Body of pancreas (tissue), 4 donors: ENCODE results near the gene TOP3A. TPM values are rescaled to one million over a fixed set of nuclear protein-coding genes. Genes with fewer than 3 reads are reported as not detected.

Experiments used
- ATAC-seq: fragments of 150-250 bp; one replicate; pipeline ENCODE4 v1.9.1; 2016
- DNase-seq, 4 donors: peaks; one replicate each; pipeline ENCODE4 v3.0.0-alpha.2; 2019
- H3K27ac ChIP-seq, 4 donors: fragments of 200-600 bp; sonication (generic); 1 replicate in 3 of 4; 2 replicates in 1 of 4; pipeline versions ENCODE4 v1.5.1 to v1.6.1; 2016 to 2019; ENCODE audit warnings: mild to moderate bottlenecking in 1 of 4, mixed read lengths in 1 of 4, moderate library complexity in 1 of 4
- H3K27me3 ChIP-seq, 2 donors: fragments of 200-600 bp; sonication (generic); one replicate each; pipeline ENCODE4 v1.6.0; 2016; ENCODE audit warnings: mild to moderate bottlenecking in 1 of 2
- H3K36me3 ChIP-seq, 2 donors: fragments of 200-600 bp; sonication (generic); replicated peaks in 1 of 2; 2 replicates each; pipeline ENCODE4 v1.5.1; 2016; ENCODE audit warnings: low read depth in 2 of 2; ENCODE audit not compliant: insufficient read depth in 1 of 2
- H3K4me1 ChIP-seq: fragments of 200-600 bp; sonication (generic); one replicate; pipeline ENCODE4 v1.6.0; 2016
- H3K4me3 ChIP-seq, 2 donors: fragments of 200-600 bp; sonication (generic); 1 replicate in 1 of 2; 2 replicates in 1 of 2; pipeline ENCODE4 v1.5.1; 2016 to 2019
- H3K9me3 ChIP-seq, 3 donors: fragments of 200-600 bp; sonication (generic); 1 replicate in 2 of 3; 2 replicates in 1 of 3; pipeline ENCODE4 v1.5.1; 2016
- POLR2A ChIP-seq, 3 donors: fragments of 450-650 bp; IDR thresholded peaks; one replicate each; pipeline ENCODE4 v1.6.1; 2016; ENCODE audit warnings: antibody characterized with exemption in 3 of 3, mild to moderate bottlenecking in 2 of 3
- WGBS, 2 donors: methylation state at CpG; one replicate each; pipeline ENCODE4 v1.1.5; 2017; 5-methylcytosine and 5-hydroxymethylcytosine counted together
- intact Hi-C: fragments of 100-400 bp; cut with DNase I; formaldehyde crosslinking; loops from one replicate; pipeline ENCODE4 v1.15.1; 2023
- total RNA-seq, 2 donors: library from RNA; depleted of rRNA; stranded (reverse); fragments of >200 nt; gene quantifications; one replicate each; pipeline ENCODE4 v1.1.0, GENCODE V29; 2016
- TF ChIP-seq, protein P1 (sequence below), 7 experiments: fragments of 450-650 bp in 4 of 7; fragments of 200-600 bp in 3 of 7; sonication (generic) in 3 of 7; IDR thresholded peaks; one replicate each; pipeline ENCODE4 v1.5.1; 2016 to 2019; ENCODE audit warnings: antibody characterized with exemption in 7 of 7

Gene TOP3A
- total RNA-seq, 2 donors from 2014 or later: 13.2 to 22.3 TPM

DNA sequence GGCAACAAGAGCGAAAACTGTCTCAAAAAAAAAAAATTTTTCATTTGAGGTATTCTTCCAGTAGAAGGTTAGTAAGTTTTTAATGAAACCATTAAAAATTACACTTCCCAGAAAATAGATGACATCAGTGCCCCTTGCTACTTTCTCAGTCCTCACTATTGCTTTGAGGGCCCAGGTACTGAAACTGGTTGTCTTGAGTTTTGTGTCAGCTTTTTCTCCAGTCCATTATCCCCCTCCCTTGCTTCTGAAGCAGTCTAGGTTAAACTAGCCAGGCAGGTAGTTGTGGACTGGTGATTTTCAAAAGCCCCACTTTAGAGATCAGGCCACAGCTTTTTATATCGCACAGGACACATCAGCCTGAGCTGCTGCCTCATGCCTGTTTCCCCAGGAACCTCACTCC lies 11.2 kb upstream of the TOP3A start:
- Histone ChIP-seq H3K9me3 (no peaks in the 10 kb centered on the region), H3K36me3 (peaks cover 0 to 20% of the 10 kb centered on the region in 2 donors), H3K27me3 (no peaks in the 10 kb centered on the region), H3K27ac (no peak overlapping the region), H3K4me1 (no peaks in the 10 kb centered on the region), H3K4me3 (no peak overlapping the region)
- no peak for DNase-seq
- TF ChIP-seq, protein P1, sequence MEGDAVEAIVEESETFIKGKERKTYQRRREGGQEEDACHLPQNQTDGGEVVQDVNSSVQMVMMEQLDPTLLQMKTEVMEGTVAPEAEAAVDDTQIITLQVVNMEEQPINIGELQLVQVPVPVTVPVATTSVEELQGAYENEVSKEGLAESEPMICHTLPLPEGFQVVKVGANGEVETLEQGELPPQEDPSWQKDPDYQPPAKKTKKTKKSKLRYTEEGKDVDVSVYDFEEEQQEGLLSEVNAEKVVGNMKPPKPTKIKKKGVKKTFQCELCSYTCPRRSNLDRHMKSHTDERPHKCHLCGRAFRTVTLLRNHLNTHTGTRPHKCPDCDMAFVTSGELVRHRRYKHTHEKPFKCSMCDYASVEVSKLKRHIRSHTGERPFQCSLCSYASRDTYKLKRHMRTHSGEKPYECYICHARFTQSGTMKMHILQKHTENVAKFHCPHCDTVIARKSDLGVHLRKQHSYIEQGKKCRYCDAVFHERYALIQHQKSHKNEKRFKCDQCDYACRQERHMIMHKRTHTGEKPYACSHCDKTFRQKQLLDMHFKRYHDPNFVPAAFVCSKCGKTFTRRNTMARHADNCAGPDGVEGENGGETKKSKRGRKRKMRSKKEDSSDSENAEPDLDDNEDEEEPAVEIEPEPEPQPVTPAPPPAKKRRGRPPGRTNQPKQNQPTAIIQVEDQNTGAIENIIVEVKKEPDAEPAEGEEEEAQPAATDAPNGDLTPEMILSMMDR (IDR thresholded peaks at IDR 0.05): no peak
- TF ChIP-seq POLR2A (IDR thresholded peaks at IDR 0.05): no peak
- intact Hi-C loops: no loop called here
- ATAC-seq: no peak
- 94% methylated on average over 2 of the region's 2 CpGs for WGBS, 2 donors

DNA sequence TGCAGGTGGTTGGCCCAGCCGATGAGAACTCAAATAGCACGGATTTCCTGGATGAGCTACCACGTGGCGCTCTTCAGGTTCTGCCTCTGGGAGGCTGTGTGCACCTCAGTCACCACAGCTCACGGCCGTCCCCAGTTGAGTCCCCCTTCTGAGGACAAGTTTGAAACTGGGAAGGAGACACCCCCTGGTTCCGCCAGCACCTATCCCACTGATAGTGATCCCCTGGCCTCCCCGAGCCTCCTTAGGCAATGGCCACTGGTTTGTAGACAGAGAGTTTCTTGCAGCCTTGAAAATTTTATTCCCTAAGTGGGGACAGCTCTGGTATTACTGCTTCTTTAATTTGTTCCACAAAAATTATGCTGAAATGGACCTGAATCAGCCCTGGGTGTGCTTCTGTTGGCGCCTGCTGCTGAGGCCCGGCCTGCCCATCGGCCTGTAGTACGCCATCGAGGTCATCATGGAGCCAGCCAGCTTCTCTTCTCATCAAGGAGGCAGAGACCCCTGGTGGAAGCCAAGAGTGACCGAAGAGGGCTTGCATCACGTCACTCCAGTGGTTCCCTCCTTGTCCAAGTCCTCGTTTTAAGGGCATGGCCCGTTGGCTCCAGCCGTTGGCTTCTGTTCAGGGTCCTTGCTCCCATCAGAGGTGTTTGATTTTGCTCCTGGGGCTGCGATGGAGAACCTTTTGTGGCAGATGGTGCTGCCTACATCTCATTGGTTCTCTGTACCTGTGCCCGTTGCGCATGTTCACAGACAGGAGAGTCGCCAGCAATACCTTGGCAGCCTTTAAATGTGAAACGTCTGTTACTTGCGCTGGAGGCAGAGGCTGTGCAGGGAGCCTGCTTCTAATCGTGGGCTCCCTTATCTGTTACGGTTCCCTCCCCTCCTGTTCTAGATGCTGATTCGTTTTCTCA lies 9.6 kb upstream of the TOP3A start:
- Histone ChIP-seq H3K27me3 (no peaks in the 10 kb centered on the region), H3K9me3 (no peaks in the 10 kb centered on the region), H3K4me3 (no peak overlapping the region), H3K27ac (no peak overlapping the region), H3K36me3 (peaks cover 0 to 20% of the 10 kb centered on the region in 2 donors), H3K4me1 (peaks cover 16% of the 10 kb centered on the region)
- no peak for TF ChIP-seq POLR2A (IDR thresholded peaks at IDR 0.05)
- TF ChIP-seq, protein P1 (IDR thresholded peaks at IDR 0.05): no peak
- ATAC-seq (no peak), DNase-seq (no peak)
- 86 to 89% methylated on average over 15 to 25 of the region's 27 CpGs for WGBS, 2 donors
- intact Hi-C loops: no loop called here

DNA sequence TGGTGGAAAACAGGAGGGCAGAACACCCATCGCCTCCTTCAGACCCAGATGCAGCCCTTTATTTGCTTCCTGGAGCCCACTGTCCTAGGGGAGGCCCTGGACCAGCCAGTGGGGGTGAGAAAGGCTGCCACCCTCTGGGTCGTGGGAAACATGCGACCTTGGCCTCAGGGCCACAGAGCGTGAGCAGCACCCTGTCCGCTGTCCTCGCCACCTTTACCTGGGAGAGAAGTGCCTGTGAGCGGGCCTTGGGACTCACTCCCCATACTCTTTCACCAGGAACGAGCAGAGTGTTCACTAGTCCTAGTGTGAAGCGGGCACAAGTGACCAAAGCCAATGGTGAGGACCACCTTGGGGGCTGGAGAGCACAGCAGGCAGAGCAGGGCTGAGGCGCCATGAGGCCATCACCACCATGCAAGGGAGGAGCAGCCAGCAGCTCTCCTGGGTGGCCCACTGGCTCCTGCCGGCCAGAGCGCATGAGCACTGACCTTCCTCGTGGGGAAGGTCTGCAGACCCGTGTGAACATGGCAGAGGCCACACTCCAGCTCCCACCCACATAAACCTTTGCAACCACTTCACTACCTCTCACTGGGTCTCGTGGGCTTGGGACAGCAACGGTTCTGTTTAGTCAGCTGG lies 8.8 kb upstream of the TOP3A start:
- Histone ChIP-seq H3K4me1 (peaks cover 23% of the 10 kb centered on the region), H3K9me3 (no peaks in the 10 kb centered on the region), H3K27me3 (no peaks in the 10 kb centered on the region), H3K36me3 (peaks cover 0 to 17% of the 10 kb centered on the region in 2 donors), H3K4me3 (no peak overlapping the region), H3K27ac (no peak overlapping the region)
- WGBS, 2 donors: 82 to 86% methylated on average over 7 to 15 of the region's 16 CpGs
- no peak for DNase-seq
- intact Hi-C loops: no loop called here
- ATAC-seq: no peak
- no peak for TF ChIP-seq POLR2A (IDR thresholded peaks at IDR 0.05)
- TF ChIP-seq, protein P1 (IDR thresholded peaks at IDR 0.05): no peak

DNA sequence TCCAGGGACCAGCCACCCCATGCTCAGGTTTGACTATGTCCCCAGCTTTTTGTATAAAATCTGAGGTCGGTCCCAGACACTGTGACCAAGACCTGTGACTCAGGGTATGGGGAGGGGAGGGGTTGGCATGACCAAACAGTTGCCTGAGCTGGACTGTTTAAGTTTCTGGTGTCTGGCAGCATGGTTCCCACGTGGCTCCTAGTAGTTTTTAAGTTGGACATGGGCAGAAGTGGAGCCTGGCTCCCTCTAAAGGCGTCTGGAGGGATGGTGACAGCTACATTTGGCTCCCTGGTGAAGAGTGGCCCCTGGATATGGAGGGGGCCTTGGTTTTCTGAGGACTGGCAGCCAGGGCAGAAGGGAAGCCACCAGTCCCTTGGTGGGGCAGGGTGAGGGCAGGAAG lies 8.2 kb upstream of the TOP3A start:
- peaks cover 30% of the 10 kb centered on the region for H3K4me1 ChIP-seq
- H3K27me3 ChIP-seq: no peaks in the 10 kb centered on the region
- ATAC-seq (no peak), DNase-seq (no peak)
- no peak overlapping the region for H3K27ac ChIP-seq
- peaks cover 0 to 16% of the 10 kb centered on the region in 2 donors for H3K36me3 ChIP-seq
- intact Hi-C loops: no loop called here
- no peaks in the 10 kb centered on the region for H3K9me3 ChIP-seq
- WGBS, 2 donors: 49 to 55% methylated on average over 2 to 3 of the region's 3 CpGs
- no peak overlapping the region for H3K4me3 ChIP-seq
- no peak for TF ChIP-seq POLR2A (IDR thresholded peaks at IDR 0.05)
- TF ChIP-seq, protein P1 (IDR thresholded peaks at IDR 0.05): no peak
